ENCODE results near the gene KLHL29. TPM values are rescaled to one million over a fixed set of nuclear protein-coding genes. Genes with fewer than 3 reads are reported as not detected.

KLHL29 gene
- total RNA-seq, 1 donor from 2014 or later, result 4.4 TPM

DNA sequence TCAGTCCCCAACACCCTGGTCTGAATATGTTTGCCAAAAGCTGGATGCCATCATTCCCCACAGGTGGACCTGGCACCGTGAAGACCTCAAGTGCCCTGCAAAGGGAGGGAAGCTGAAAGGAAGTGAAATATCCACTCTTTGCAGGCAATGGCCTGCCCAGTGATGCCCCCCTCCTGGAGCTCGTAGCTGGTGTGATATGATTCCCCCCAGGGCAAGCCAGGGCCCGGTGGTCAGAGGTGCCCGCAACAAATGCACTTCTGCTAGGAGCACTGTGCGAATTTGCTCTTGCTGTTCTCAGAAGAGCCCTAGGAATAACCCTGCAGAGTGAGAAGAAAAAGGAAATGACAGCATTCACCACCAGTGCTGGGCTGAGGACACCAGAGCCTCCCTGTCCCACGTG is 247.4 kb downstream of the KLHL29 start:
- Mint-ChIP-seq H3K27me3 (peaks cover 14% of the 10 kb centered on the region), H3K36me3 (ENCODE audit: insufficient read depth) (no peaks in the 10 kb centered on the region), H3K27ac (no peak overlapping the region), H3K9me3 (ENCODE audit: low read depth) (no peaks in the 10 kb centered on the region), H3K4me1 (ENCODE audit: low read depth) (peaks cover 10% of the 10 kb centered on the region), H3K4me3 (ENCODE audit: low read depth) (no peak overlapping the region)
- TF ChIP-seq, protein P1, sequence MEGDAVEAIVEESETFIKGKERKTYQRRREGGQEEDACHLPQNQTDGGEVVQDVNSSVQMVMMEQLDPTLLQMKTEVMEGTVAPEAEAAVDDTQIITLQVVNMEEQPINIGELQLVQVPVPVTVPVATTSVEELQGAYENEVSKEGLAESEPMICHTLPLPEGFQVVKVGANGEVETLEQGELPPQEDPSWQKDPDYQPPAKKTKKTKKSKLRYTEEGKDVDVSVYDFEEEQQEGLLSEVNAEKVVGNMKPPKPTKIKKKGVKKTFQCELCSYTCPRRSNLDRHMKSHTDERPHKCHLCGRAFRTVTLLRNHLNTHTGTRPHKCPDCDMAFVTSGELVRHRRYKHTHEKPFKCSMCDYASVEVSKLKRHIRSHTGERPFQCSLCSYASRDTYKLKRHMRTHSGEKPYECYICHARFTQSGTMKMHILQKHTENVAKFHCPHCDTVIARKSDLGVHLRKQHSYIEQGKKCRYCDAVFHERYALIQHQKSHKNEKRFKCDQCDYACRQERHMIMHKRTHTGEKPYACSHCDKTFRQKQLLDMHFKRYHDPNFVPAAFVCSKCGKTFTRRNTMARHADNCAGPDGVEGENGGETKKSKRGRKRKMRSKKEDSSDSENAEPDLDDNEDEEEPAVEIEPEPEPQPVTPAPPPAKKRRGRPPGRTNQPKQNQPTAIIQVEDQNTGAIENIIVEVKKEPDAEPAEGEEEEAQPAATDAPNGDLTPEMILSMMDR (IDR thresholded peaks at IDR 0.05; ENCODE audit: unreplicated experiment), result no peak
- no peak for DNase-seq (ENCODE audit: low spot score, unreplicated experiment)

DNA sequence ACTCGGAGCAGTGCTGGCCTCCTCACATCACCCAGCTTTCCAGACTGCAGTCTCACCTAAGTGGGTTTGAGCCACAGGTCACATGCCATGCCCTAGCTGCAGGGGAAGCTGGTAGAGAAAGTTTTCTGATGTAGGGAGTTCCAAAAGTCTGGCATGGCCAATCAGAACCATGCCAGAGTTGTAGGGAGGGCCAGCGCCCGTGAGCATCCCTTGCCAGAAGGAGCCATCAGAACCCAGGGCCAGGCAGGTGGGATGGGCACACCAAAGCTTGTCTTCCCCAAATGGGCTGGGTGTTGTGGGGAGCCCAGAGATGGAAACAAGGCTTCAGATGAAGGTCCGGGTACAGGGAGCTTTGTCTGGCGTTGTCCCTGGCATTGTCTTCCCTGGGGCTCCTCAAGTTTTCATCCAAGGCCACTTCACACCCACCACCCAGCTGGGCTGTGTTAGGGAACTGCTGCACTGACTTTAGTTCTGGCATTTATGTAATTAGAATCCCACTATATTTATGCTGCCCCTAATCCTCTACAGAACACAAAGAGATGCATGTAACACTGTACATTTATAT is 247.9 kb downstream of the KLHL29 start:
- Mint-ChIP-seq H3K27ac (no peak overlapping the region), H3K36me3 (ENCODE audit: insufficient read depth) (no peaks in the 10 kb centered on the region), H3K27me3 (peaks cover 12% of the 10 kb centered on the region), H3K4me3 (ENCODE audit: low read depth) (no peak overlapping the region), H3K9me3 (ENCODE audit: low read depth) (no peaks in the 10 kb centered on the region), H3K4me1 (ENCODE audit: low read depth) (peaks cover 10% of the 10 kb centered on the region)
- no peak for DNase-seq (ENCODE audit: low spot score, unreplicated experiment)
- TF ChIP-seq, protein P1 (IDR thresholded peaks at IDR 0.05; ENCODE audit: unreplicated experiment), result no peak

DNA sequence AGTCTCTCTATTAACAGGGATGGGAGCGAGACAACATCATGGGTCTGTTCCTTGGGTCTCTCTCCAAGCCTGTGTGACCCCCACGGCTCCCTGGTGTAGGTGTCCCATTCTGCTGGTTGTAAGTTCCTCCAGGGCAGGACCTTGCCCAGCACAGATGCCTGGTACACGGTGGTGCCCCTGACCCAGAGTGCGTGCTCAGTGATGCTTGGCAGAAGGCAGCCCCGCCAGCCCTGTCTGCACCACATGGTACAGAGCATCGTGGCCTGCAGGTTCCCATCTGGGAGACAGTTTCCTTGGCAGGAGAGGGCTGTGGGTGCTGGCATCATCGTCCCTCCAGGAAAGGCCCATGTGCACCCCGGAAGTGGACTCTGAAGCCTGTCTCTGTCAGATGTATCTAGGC is 249.0 kb downstream of the KLHL29 start:
- peaks cover 12% of the 10 kb centered on the region for H3K27me3 Mint-ChIP-seq
- peaks cover 10% of the 10 kb centered on the region for H3K4me1 Mint-ChIP-seq (ENCODE audit: low read depth)
- DNase-seq (ENCODE audit: low spot score, unreplicated experiment), result no peak
- no peak overlapping the region for H3K27ac Mint-ChIP-seq
- no peaks in the 10 kb centered on the region for H3K9me3 Mint-ChIP-seq (ENCODE audit: low read depth)
- no peak overlapping the region for H3K4me3 Mint-ChIP-seq (ENCODE audit: low read depth)
- H3K36me3 Mint-ChIP-seq (ENCODE audit: insufficient read depth), result no peaks in the 10 kb centered on the region
- TF ChIP-seq, protein P1 (IDR thresholded peaks at IDR 0.05; ENCODE audit: unreplicated experiment), result no peak

DNA sequence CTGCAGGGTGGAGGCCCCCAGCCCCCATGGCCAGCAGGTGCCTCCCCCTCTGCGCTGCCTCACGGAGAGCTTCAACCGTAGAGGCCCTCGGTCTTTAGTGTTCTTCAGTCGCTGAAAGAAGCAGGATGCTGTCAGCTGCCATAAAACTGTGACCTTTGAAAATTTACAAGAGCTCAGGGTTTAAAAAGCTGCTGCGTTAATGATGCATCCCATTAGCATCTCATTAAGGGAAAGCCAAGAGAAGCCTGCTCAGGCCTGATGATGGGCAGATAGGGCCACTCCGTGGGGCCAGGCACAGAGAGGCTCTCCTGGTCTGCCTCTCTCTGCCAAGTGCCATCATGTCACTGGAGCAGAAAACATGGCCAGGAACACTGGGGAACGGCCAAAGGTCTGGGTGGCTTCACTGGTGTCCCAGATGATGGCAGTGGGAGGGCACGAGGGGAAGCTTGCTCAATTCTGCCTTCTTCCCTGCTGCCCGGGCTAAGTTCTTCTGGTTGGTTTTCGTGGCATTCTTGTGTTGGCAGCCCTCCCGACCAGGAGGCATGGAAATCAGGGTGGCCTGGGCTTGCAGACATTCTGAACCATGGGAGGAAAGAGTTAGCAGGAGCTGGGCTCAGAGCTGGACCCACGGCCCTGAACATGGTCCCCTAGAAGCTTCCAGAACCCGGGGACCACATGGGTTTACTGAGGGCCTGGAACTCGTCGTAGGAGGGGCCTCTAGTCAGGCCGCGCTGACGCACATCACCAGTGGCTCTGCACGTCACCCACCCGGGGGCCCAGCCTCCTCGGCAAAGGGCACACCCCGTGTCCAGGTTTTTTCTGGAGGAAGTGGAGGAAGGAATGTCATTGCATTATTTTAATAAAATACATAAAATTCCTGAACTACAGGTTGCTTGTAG is 250.7 kb downstream of the KLHL29 start:
- no peaks in the 10 kb centered on the region for H3K4me1 Mint-ChIP-seq (ENCODE audit: low read depth)
- TF ChIP-seq, protein P1 (IDR thresholded peaks at IDR 0.05; ENCODE audit: unreplicated experiment), result no peak
- H3K27me3 Mint-ChIP-seq, result peaks cover 9% of the 10 kb centered on the region
- no peaks in the 10 kb centered on the region for H3K36me3 Mint-ChIP-seq (ENCODE audit: insufficient read depth)
- no peak overlapping the region for H3K4me3 Mint-ChIP-seq (ENCODE audit: low read depth)
- H3K27ac Mint-ChIP-seq, result no peak overlapping the region
- no peak for DNase-seq (ENCODE audit: low spot score, unreplicated experiment)
- no peaks in the 10 kb centered on the region for H3K9me3 Mint-ChIP-seq (ENCODE audit: low read depth)

DNA sequence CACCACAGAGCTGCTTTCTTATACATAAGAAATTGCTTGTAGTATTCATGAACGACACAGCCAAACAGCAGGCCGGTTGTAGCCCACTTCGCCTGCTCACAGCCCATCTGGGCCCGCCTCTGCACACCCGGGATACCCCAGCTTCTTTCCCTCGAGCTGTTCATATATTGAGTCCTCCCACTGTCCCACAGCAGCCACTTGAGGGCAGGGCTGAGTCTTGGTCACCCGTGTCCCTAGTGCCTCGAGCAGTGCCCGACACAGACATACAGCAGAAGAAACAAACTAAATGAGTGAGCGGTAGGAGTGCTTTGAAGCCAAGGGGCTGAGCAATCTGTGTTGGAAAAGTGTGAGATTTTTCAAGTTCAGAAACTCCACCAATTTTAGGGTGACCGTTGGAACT is 251.4 kb downstream of the KLHL29 start:
- Mint-ChIP-seq H3K4me1 (ENCODE audit: low read depth) (no peaks in the 10 kb centered on the region), H3K4me3 (ENCODE audit: low read depth) (no peak overlapping the region), H3K9me3 (ENCODE audit: low read depth) (no peaks in the 10 kb centered on the region), H3K27me3 (peaks cover 9% of the 10 kb centered on the region), H3K36me3 (ENCODE audit: insufficient read depth) (no peaks in the 10 kb centered on the region), H3K27ac (no peak overlapping the region)
- TF ChIP-seq, protein P1 (IDR thresholded peaks at IDR 0.05; ENCODE audit: unreplicated experiment), result no peak
- no peak for DNase-seq (ENCODE audit: low spot score, unreplicated experiment)

All from progenitor cell of endocrine pancreas (in vitro differentiated cells).